CD14-positive monocyte (primary cell): Measurements from ENCODE around the gene WHRN. TPM values are rescaled to one million over a fixed set of nuclear protein-coding genes. Genes with fewer than 3 reads are reported as not detected.

Experiments used
- DNase-seq, 3 donors: peaks; one replicate each; pipeline ENCODE4 v3.0.0-alpha.2; 2011 to 2022
- H2AFZ ChIP-seq: 2 replicates; pipeline ENCODE4 v1.6.0; 2012; ENCODE audit warnings: mild to moderate bottlenecking, low read depth, low read length, inconsistent platforms; ENCODE audit not compliant: insufficient read depth, poor library complexity, severe bottlenecking
- H3K27ac ChIP-seq, 2 donors: 1 replicate in 1 of 2; 2 replicates in 1 of 2; pipeline ENCODE4 v1.5.1; 2012 to 2013; ENCODE audit warnings: low read length in 2 of 2, control low read depth in 1 of 2, inconsistent platforms in 1 of 2, low read depth in 1 of 2, mild to moderate bottlenecking in 1 of 2
- H3K27me3 ChIP-seq, 2 donors: one replicate each; pipeline versions ENCODE4 v1.6.0 to v1.6.1; 2011 to 2013; ENCODE audit warnings: low read length in 2 of 2; ENCODE audit not compliant: control insufficient read depth in 2 of 2, insufficient read depth in 2 of 2
- H3K36me3 ChIP-seq, 2 donors: replicated peaks in 1 of 2; 1 replicate in 1 of 2; 2 replicates in 1 of 2; pipeline versions ENCODE4 v1.5.1 to v1.6.1; 2012 to 2013; ENCODE audit warnings: low read length in 2 of 2, control low read depth in 1 of 2, inconsistent platforms in 1 of 2, mild to moderate bottlenecking in 1 of 2; ENCODE audit not compliant: insufficient read depth in 2 of 2, control insufficient read depth in 1 of 2
- H3K4me1 ChIP-seq, 2 donors: 1 replicate in 1 of 2; 2 replicates in 1 of 2; pipeline versions ENCODE4 v1.5.1 to v1.6.1; 2012 to 2013; ENCODE audit warnings: low read length in 2 of 2, control low read depth in 1 of 2, inconsistent platforms in 1 of 2, mild to moderate bottlenecking in 1 of 2, moderate library complexity in 1 of 2; ENCODE audit not compliant: insufficient read depth in 2 of 2, control insufficient read depth in 1 of 2
- H3K4me2 ChIP-seq: replicated peaks from 2 replicates; pipeline ENCODE3; 2012; ENCODE audit warnings: low read length, moderate library complexity, mild to moderate bottlenecking; ENCODE audit not compliant: poor library complexity, severe bottlenecking; ENCODE audit errors: extremely low read depth
- H3K4me3 ChIP-seq, 3 experiments: fragments of 200-600 bp in 1 of 3; sonication (generic) in 1 of 3; replicated peaks in 1 of 3; 1 replicate in 2 of 3; 2 replicates in 1 of 3; pipeline ENCODE4 v1.5.1; 2011 to 2013; ENCODE audit warnings: low read length in 3 of 3, mild to moderate bottlenecking in 3 of 3, control low read depth in 2 of 3, low read depth in 2 of 3, inconsistent platforms in 1 of 3, moderate library complexity in 1 of 3
- H3K79me2 ChIP-seq: 2 replicates; pipeline ENCODE4 v1.6.0; 2012; ENCODE audit warnings: mild to moderate bottlenecking, control low read depth, inconsistent platforms, low read length, moderate library complexity; ENCODE audit not compliant: insufficient read depth
- H3K9ac ChIP-seq: 2 replicates; pipeline ENCODE4 v1.6.0; 2017; ENCODE audit warnings: low read length, mild to moderate bottlenecking; ENCODE audit not compliant: insufficient read depth, poor library complexity, severe bottlenecking
- H3K9me3 ChIP-seq, 2 donors: replicated peaks in 1 of 2; 1 replicate in 1 of 2; 2 replicates in 1 of 2; pipeline versions ENCODE4 v1.5.1 to v1.6.1; 2012 to 2013; ENCODE audit warnings: low read length in 2 of 2, control low read depth in 1 of 2; ENCODE audit not compliant: control insufficient read depth in 1 of 2, insufficient read depth in 1 of 2
- H4K20me1 ChIP-seq: 2 replicates; pipeline ENCODE4 v1.6.0; 2012; ENCODE audit warnings: mild to moderate bottlenecking, low read length, control low read depth, moderate library complexity; ENCODE audit not compliant: insufficient read depth
- H3K27ac Mint-ChIP-seq, 7 donors: one replicate each; pipeline ENCODE4 v1.8.0; 2020; ENCODE audit warnings: mild to moderate bottlenecking in 7 of 7, mixed read lengths in 7 of 7, moderate library complexity in 6 of 7, inconsistent platforms in 2 of 7
- H3K27me3 Mint-ChIP-seq, 3 donors: one replicate each; pipeline ENCODE4 v1.8.0; 2021 to 2022; ENCODE audit warnings: low read depth in 3 of 3, mild to moderate bottlenecking in 3 of 3, mixed read lengths in 3 of 3, moderate library complexity in 3 of 3, inconsistent platforms in 1 of 3
- H3K36me3 Mint-ChIP-seq, 2 donors: one replicate each; pipeline ENCODE4 v1.8.0; 2020; ENCODE audit warnings: mixed read lengths in 2 of 2, inconsistent platforms in 1 of 2, mild to moderate bottlenecking in 1 of 2
- H3K4me1 Mint-ChIP-seq: one replicate; pipeline ENCODE4 v1.8.0; 2020; ENCODE audit warnings: mild to moderate bottlenecking, mixed read lengths
- H3K4me3 Mint-ChIP-seq, 2 donors: one replicate each; pipeline ENCODE4 v1.8.0; 2020; ENCODE audit warnings: mild to moderate bottlenecking in 2 of 2, mixed read lengths in 2 of 2, moderate library complexity in 1 of 2
- H3K9me3 Mint-ChIP-seq, 7 donors: one replicate each; pipeline ENCODE4 v1.8.0; 2020 to 2022; ENCODE audit warnings: mixed read lengths in 7 of 7, mild to moderate bottlenecking in 6 of 7, moderate library complexity in 6 of 7, inconsistent platforms in 2 of 7
- WGBS: methylation state at CpG from one replicate; pipeline ENCODE4 v1.1.5; 2013; ENCODE audit warnings: missing lambda C conversion rate; ENCODE audit not compliant: insufficient coverage; 5-methylcytosine and 5-hydroxymethylcytosine counted together
- intact Hi-C, 2 donors: fragments of 100-400 bp; cut with micrococcal nuclease; formaldehyde crosslinking; loops; one replicate each; pipeline versions ENCODE4 v1.15.0 to v1.15.1; 2023
- polyA plus RNA-seq, 3 donors: library from polyadenylated mRNA; depleted of rRNA in 1 of 3; unstranded in 2 of 3; stranded (reverse) in 1 of 3; fragments of 300-500 nt in 2 of 3; fragments of >200 nt in 1 of 3; fragmentation: Illumina TruSeq in 2 of 3; gene quantifications; 1 replicate in 2 of 3; 2 replicates in 1 of 3; pipeline ENCODE4 v1.2.3, GENCODE V29; 2012 to 2021
- TF ChIP-seq, protein P1 (sequence below): fragments of 200-600 bp; IDR thresholded peaks from one replicate; pipeline ENCODE4 v1.8.0; 2022; ENCODE audit warnings: antibody characterized with exemption, mild to moderate bottlenecking

WHRN gene
- polyA plus RNA-seq, 3 donors = 0.13 to 0.59 (median 0.30) TPM

GRCh38 chr9:114386886-114387679 lies 118.2 kb downstream of the WHRN start:
- Histone ChIP-seq H3K36me3 (peaks cover 2 to 18% of the 10 kb centered on the region in 2 donors), H3K79me2 (peaks cover 99% of the 10 kb centered on the region), H4K20me1 (peaks cover 52% of the 10 kb centered on the region), H3K4me3 (peak overlapping the region; percentile 68 to 89 (median 88)), H3K27ac (peak overlapping the region; percentile 98 to 100), H3K4me2 (peak overlapping the region; percentile 81), H3K4me1 (peaks cover 74 to 80% of the 10 kb centered on the region in 2 donors), H3K27me3 (no peaks in the 10 kb centered on the region), H3K9ac (peak overlapping the region; percentile 87), H3K9me3 (no peaks in the 10 kb centered on the region), H2AFZ (peak overlapping the region; percentile 32)
- peaks cover 78% of the 10 kb centered on the region for H3K4me1 Mint-ChIP-seq
- peaks cover 0 to 2% (median 0%) of the 10 kb centered on the region in 3 donors for H3K27me3 Mint-ChIP-seq
- DNase-seq = peak in 2 of 3 donors; percentile 29 to 41
- H3K36me3 Mint-ChIP-seq = peaks cover 38 to 69% of the 10 kb centered on the region in 2 donors
- 1% methylated on average over 15 of the region's 18 CpGs for WGBS
- TF ChIP-seq, protein P1, sequence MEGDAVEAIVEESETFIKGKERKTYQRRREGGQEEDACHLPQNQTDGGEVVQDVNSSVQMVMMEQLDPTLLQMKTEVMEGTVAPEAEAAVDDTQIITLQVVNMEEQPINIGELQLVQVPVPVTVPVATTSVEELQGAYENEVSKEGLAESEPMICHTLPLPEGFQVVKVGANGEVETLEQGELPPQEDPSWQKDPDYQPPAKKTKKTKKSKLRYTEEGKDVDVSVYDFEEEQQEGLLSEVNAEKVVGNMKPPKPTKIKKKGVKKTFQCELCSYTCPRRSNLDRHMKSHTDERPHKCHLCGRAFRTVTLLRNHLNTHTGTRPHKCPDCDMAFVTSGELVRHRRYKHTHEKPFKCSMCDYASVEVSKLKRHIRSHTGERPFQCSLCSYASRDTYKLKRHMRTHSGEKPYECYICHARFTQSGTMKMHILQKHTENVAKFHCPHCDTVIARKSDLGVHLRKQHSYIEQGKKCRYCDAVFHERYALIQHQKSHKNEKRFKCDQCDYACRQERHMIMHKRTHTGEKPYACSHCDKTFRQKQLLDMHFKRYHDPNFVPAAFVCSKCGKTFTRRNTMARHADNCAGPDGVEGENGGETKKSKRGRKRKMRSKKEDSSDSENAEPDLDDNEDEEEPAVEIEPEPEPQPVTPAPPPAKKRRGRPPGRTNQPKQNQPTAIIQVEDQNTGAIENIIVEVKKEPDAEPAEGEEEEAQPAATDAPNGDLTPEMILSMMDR = no peak
- H3K4me3 Mint-ChIP-seq = peak overlapping the region; percentile 97 to 98
- intact Hi-C loops = loop anchor here (1.0 to 5.0 kb wide), 4 partner anchors 10 to 40 kb away; no protein-coding TSS in a partner anchor
- H3K9me3 Mint-ChIP-seq = peaks cover 0 to 3% (median 0%) of the 10 kb centered on the region in 7 donors
- peak overlapping the region; percentile 96 to 100 (median 99) for H3K27ac Mint-ChIP-seq

DNA sequence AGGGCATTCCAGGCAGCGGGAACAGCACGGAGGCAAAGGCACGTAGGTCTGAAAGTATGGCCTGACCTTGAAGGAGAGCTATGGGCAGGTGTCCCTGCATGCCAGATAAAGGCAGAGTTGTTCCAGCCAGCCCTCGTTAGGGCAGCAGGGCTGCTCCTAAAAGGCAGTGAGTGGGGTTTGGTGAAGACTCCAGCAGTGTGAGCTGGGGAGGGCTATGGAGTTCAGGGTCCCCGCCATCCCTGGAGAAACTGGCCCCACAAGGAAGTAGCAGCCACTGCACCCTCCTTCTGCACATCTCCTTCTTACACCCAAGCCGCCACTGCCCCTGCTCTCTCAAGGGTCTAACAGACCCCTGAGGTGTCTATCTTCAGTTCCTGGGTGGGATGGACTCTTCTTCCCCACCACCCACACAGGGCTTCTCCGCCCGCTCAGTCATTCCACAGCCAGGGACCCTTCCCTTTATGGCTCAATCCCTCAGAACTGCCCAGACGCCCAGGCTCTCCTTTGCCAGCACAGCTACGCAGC lies 118.8 kb downstream of the WHRN start:
- peaks cover 79% of the 10 kb centered on the region for H3K4me1 Mint-ChIP-seq
- peak overlapping the region; percentile 87 for H3K9ac ChIP-seq
- H3K27me3 Mint-ChIP-seq = no peaks in the 10 kb centered on the region
- H3K4me2 ChIP-seq = peak overlapping the region; percentile 81
- peaks cover 99% of the 10 kb centered on the region for H3K79me2 ChIP-seq
- H3K27ac Mint-ChIP-seq = peak overlapping the region; percentile 96 to 100 (median 99)
- peaks cover 79 to 85% of the 10 kb centered on the region in 2 donors for H3K4me1 ChIP-seq
- 1% methylated on average over 7 of the region's 10 CpGs for WGBS
- intact Hi-C loops = loop anchor here (2.0 to 5.0 kb wide), 3 partner anchors 14 to 39 kb away; no protein-coding TSS in a partner anchor
- peak overlapping the region; percentile 98 to 100 for H3K27ac ChIP-seq
- peak overlapping the region; percentile 32 for H2AFZ ChIP-seq
- peak overlapping the region; percentile 68 to 89 (median 88) for H3K4me3 ChIP-seq
- H3K27me3 ChIP-seq = no peaks in the 10 kb centered on the region
- DNase-seq = peak in 1 of 3 donors; percentile 20
- peaks cover 39 to 72% of the 10 kb centered on the region in 2 donors for H3K36me3 Mint-ChIP-seq
- peaks cover 6 to 22% of the 10 kb centered on the region in 2 donors for H3K36me3 ChIP-seq
- H3K9me3 Mint-ChIP-seq = peaks cover 0 to 3% (median 0%) of the 10 kb centered on the region in 7 donors
- H3K9me3 ChIP-seq = no peaks in the 10 kb centered on the region
- H3K4me3 Mint-ChIP-seq = peak overlapping the region; percentile 97 to 98
- H4K20me1 ChIP-seq = peaks cover 51% of the 10 kb centered on the region
- TF ChIP-seq, protein P1 = no peak
